NB4 (cell line): ENCODE measurements around the gene TCF7L2.

Experiments
- DNase-seq: peaks from one replicate; pipeline ENCODE4 v3.0.0; 2010; ENCODE audit warnings: low read depth
- H3K4me3 ChIP-seq: one replicate; pipeline ENCODE4 v1.5.1; 2011; ENCODE audit warnings: mild to moderate bottlenecking, low read depth, low read length, moderate library complexity
- MYC ChIP-seq: IDR thresholded peaks from 2 replicates; pipeline ENCODE4 v1.6.1; 2011; ENCODE audit warnings: low read depth, low read length
- POLR2A ChIP-seq: IDR thresholded peaks from 2 replicates; pipeline ENCODE4 v1.6.1; 2011; ENCODE audit warnings: mild to moderate bottlenecking; ENCODE audit not compliant: insufficient read length; ENCODE audit errors: extremely low read depth
- TF ChIP-seq, protein P1 (sequence below): IDR thresholded peaks from one replicate; pipeline ENCODE4 v1.5.1; 2012; ENCODE audit warnings: low read depth, low read length
- TF ChIP-seq, protein P2 (sequence below): IDR thresholded peaks from 2 replicates; pipeline ENCODE4 v1.6.1; 2011; ENCODE audit warnings: low read depth, low read length

Gene TCF7L2

DNA sequence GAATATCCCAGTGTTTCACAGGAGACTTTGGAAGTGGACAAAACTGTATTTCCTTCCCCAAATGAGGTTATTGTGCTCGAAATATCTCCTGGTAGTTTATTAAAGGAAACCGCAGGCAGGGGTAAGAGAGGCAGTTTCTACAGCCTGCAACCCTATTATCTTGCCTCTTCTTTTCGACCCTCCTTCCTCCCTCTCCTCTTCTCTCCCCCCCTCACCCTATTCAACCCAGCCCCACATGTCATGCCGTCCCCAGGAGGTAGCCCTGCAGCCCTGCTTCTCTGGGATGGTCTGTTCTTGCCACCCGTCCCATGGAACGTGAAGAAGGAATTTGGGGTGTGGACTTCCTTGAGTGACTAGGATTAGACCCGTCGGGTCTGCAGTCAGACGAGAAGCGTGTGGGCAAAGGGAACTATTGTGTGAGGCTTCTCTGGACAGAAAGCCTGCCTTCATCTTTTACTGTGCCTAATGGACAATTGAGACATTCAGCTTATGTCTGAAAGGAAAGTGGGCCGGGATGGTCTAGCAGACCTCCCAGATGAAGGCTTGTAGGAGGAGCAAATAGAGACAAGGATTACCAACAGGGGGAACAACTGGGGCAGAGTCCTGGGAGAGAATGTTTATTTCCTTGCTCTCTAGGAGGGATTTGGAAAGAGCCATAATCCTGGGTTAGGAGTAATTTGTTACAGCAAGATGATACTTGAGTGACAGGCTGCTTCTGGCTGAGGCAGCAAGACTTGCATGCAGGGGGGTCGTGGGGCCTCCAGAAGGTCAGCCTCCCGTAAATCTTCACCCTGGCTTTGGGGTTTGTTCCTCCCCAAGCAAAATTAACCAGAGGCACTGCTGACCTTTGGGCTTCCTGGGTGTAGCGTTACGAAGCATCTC is 77.8 kb downstream of the TCF7L2 start:
- DNase-seq, result peak; percentile 20
- H3K4me3 ChIP-seq, result no peak overlapping the region
- TF ChIP-seq, protein P1, sequence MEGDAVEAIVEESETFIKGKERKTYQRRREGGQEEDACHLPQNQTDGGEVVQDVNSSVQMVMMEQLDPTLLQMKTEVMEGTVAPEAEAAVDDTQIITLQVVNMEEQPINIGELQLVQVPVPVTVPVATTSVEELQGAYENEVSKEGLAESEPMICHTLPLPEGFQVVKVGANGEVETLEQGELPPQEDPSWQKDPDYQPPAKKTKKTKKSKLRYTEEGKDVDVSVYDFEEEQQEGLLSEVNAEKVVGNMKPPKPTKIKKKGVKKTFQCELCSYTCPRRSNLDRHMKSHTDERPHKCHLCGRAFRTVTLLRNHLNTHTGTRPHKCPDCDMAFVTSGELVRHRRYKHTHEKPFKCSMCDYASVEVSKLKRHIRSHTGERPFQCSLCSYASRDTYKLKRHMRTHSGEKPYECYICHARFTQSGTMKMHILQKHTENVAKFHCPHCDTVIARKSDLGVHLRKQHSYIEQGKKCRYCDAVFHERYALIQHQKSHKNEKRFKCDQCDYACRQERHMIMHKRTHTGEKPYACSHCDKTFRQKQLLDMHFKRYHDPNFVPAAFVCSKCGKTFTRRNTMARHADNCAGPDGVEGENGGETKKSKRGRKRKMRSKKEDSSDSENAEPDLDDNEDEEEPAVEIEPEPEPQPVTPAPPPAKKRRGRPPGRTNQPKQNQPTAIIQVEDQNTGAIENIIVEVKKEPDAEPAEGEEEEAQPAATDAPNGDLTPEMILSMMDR, result no peak
- TF ChIP-seq MYC, result no peak

DNA sequence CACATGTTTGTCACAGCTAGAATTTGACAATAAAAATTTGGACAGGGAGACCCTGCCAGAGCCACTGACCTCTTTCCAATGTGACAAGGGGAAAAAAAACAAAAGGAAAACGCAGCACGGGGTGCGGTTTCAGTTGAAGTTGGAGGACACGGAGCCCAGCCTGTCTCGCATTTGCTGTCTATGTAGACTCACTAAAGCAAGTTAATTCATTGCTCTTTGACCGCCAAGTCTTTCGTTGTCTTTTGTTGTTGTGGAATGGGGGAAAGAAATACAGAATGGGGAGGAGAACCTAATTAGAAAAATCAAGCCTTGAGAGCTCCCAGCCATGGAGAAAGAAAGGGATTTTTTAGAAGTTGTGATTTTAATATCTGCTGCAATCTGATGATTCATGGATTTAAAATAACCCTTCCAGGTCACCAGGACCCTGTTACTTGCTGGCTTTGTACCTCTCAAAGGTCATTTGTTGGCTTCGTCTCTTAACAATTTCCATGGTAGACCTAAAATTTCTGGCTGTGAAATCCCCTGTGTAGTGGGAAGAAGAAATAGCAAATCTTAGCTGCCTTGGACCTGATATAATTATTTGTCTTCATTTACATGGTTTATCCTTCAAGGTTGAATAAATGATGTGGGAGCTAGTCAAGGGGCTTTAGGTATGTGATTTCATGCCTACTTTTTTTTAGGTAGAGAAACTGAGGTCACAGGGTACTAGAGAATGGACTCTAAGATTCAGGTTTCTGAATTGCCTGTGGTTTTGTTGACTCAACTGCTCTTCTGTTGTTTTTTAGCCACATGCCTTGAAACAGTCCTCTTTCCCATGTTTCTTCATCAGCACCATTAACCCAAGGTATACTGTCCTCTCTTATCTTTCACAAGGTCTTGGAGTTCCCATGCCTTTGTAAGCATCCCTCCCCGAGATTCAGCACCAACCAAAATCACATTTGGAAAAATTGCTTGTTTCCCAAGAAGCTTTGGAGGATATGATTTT is 78.7 kb downstream of the TCF7L2 start:
- TF ChIP-seq, protein P2, sequence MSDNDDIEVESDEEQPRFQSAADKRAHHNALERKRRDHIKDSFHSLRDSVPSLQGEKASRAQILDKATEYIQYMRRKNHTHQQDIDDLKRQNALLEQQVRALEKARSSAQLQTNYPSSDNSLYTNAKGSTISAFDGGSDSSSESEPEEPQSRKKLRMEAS, result no peak
- TF ChIP-seq, protein P1, result no peak
- DNase-seq, result no peak
- H3K4me3 ChIP-seq, result no peak overlapping the region

DNA sequence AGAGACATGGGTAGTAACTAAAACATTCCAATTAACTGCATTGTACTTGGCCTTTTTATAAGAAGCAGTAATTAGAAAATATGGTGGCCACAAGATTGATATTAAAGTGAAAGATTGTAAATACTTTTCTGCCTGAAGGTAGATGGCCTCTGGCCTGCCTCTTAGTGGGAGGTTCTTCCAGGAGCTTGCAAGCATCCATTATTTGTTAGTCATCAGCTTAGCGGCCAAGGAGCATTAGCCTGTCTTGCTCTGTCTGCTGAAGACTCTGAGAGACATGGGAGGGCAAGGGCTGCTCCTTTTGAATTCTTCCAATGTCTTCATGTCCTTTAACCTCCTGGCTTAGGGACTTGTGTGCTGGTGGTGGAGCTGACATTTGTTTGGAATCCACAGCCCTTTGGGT is 80.4 kb downstream of the TCF7L2 start:
- no peak for DNase-seq
- TF ChIP-seq, protein P2, result no peak
- TF ChIP-seq POLR2A (no peak), MYC (no peak)
- TF ChIP-seq, protein P1, result no peak
- H3K4me3 ChIP-seq, result no peak overlapping the region

DNA sequence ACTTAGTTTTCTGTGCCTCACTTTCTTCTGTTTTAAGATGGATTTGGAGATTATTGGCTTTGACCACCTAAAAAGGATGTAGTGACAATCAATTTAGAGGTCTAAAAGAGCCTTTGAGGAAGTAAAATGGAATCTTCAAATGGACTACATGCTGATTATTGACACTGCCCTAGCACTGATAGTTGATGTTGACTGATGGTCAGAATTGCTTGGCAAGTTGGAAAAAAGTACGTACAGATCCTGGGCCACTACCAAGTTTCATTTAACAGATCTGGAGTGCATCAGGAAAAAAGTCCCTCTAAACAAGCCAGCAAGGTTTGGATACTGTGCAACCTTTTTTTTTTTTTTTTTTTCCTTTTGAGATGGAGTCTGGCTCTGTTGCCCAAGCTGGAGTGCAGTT is 81.1 kb downstream of the TCF7L2 start:
- no peak overlapping the region for H3K4me3 ChIP-seq
- DNase-seq, result no peak
- TF ChIP-seq, protein P2, result no peak
- TF ChIP-seq, protein P1, result no peak
- TF ChIP-seq MYC, result no peak
- no peak for TF ChIP-seq POLR2A

DNA sequence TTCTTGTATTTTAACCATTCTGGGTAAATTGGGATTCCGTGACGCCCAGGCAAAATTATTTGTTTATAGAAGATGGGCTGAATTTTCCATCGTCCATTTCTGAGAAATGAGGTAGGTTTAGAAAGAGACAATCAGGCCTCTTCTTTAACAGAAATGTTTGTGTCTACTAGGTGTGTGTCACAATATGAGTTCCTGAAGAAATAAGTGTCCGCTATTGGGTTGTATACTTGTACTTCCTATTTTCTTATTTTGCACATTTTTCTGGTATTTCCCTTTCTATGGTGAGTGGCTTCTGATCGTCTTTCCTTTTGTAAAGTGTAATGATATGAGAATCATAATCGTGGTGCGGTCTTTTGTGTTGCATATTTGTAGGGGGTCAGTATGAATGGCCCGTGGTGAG is 83.9 kb downstream of the TCF7L2 start:
- H3K4me3 ChIP-seq, result no peak overlapping the region
- TF ChIP-seq, protein P2, result no peak
- TF ChIP-seq MYC (no peak), POLR2A (no peak)
- TF ChIP-seq, protein P1, result no peak
- no peak for DNase-seq
